ENCODE measurements around the gene SPEG. TPM values are rescaled to one million over a fixed set of nuclear protein-coding genes. Genes with fewer than 3 reads are reported as not detected.

The SPEG gene
- polyA plus RNA-seq, 1 donor: 235 TPM

DNA sequence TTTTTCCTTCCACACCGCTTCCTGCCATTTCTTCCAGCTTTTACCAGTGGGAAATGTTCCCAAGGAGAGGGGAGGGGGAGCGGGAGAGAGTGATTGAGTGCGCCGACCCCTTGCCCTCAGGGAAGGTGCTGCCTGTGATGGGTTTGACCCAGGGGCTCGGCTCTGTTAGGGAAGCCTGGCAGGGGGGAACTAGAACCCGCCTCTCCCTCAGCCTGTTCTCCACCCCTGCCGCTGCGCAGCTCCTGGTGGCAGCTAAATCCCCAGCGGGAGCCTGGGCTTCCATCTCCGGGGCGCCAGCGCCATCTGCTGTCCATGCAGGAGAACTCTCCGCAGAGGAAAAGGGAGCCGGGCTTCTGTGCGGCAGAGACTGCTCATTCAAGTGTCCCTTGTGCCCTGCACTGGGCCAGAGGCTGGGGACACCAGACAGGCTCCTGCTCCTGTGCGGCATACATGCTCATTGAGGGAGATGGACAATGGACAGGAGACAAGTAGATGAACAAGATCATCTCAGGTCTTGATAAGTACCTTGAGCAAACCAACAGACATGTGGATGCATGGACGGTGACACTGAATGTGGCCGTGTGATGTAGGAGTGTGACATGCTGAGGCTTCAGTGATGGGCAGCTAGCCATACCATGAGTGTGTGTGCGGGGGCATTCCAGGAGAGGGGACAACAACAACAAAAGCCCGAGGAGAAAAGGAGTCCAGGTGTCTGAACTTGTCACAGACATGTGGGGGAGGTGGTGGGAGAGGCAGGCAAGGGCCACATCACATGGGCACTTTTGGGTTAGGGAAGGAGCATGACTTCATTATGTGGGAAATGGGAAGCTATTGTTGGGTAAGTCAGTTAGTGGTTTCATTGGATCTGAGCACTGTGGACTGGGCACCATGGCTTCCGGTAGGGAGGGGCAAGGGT lies 95.7 kb downstream of the SPEG start:
- peak; percentile 69 for DNase-seq (ENCODE audit: low read depth)

DNA sequence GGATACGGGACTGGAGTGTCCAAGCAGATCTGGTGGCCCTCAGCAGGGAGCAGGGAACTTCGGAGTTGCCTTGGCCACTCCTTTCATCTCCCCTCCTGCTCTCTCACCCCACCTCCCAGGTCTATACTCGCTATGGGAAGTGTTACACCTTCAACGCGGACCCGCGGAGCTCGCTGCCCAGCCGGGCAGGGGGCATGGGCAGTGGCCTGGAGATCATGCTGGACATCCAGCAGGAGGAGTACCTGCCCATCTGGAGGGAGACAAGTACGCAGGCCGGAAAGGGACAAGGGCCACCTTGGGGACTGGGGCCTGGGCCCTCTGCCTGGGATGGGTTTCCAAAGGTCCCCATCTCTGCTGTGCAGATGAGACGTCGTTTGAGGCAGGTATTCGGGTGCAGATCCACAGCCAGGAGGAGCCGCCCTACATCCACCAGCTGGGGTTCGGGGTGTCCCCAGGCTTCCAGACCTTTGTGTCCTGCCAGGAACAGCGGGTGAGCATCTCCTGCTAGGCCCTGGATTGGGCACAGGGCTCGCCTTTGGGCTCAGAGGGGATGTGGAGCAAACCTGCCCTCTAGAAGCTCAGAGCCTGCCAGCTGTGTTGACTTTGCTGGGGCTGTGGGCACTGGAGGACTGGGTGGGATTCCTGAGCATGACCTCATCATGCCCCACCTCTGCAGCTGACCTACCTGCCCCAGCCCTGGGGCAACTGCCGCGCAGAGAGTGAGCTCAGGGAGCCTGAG lies 97.2 kb downstream of the SPEG start:
- no peak for DNase-seq (ENCODE audit: low read depth)

DNA sequence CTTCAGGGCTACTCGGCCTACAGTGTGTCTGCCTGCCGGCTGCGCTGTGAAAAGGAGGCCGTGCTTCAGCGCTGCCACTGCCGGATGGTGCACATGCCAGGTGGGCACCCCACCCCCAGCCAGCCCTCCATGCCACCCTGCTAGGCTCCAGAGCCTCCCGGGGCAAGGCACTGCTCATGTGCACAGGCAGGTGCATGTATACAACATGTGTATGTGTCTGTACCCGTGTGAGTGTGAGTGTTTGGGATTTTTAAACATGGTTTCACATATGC lies 97.7 kb downstream of the SPEG start:
- no peak for DNase-seq (ENCODE audit: low read depth)

DNA sequence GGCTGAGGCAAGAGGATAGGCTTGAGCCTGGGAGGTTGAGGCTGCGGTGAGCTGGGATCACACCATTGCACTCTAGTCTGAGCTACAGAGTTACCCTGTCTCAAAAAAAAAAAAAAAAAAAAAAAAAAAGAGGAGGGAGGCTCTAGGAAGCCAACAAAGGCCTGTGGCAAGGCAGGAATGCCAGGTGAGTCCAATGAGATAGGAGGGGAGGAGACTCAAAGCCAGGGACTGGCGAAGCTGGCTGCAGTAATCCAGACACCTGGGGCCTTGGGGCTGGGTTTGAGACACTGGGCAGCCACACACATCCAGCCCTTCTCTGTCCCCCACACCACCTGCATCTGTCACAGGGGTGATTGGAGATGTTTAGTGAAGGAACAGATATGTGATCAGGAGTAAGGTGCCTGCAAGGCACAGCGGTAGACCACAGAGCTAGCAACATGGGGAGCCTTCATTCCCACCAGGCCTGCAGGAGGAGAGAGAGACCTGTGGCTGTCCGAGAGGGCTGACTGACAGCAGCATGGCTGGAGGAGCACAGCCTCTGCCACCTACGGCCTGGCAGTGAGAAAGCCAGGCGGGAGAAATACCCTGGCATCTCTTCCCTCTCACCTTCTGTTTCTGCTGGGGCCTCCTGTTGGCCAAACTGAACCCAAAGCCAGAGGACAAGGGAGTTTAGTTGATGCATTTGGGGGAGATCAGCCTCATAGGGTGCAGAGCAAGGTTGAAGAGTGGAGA lies 99.5 kb downstream of the SPEG start:
- DNase-seq (ENCODE audit: low read depth): no peak

DNA sequence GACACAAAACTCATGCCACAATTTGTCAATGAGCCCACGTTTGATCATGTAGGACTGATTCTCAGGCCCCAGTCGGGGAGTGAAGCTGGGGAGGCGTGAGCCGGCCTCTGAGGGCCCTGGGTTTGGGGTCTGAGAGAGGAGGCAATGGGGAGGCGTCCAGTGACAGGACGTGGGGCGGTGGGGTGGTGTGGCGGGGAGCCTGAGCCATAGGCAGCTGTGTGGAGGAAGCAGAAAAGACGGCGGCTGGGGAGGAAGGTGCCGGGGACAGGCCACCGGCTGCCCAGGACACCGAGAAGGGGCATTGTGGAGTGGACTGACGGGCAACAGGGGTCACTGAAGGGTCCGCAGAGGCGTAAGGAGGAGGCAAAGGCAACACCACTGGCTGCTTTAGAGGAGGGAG lies 101.8 kb downstream of the SPEG start:
- no peak for DNase-seq (ENCODE audit: low read depth)

DNA sequence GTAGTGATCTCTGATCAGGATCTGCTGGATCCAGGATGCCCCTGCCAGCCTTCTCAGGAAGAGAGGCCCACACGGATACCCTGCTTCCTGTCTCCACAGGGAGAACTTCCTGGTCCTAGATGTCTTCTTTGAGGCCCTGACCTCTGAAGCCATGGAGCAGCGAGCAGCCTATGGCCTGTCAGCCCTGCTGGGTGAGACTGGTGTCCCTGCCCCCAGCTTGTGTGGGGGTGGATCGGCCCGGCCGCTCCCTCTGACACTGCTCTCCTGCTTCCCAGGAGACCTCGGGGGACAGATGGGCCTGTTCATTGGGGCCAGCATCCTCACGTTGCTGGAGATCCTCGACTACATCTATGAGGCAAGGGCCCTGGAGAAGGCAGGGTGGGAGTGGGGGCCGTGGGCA lies 102.3 kb downstream of the SPEG start:
- DNase-seq (ENCODE audit: low read depth): no peak

DNA sequence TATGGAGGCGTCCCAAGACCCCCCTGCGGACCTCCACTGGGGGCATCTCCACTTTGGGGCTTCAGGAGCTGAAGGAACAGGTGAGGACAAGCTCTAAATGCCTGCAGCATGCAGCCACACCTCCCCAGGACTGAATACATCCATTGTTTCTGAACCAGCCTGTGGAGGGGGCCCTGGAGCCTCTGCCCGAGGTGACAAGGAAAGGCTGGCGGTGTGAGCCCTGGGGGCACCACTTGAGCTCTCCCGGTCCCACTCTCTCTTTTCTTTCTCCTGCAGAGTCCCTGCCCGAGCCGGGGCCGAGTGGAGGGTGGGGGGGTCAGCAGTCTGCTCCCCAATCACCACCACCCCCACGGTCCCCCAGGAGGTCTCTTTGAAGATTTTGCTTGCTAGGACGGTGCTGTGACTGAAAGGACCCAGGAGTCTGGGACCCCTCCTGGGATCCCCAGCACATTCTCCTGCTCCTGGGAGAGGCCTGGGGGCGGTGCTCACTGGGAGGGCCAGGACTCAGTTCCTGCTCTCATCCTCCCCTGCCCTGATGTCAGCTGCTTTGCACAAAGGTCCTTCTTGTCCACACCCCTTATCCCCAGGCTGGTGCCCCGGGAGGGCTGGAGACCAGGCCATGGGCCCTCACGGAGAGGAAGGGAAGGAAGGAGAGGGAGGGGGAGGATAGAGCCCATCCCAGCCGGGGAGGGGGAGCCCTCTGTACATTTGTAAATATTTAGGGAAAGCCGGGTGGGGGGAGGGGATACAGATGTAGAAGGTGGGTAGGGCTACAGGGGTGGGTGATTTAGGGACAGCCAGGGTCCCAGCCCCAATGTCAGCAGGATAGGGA lies 103.2 kb downstream of the SPEG start:
- DNase-seq (ENCODE audit: low read depth): no peak

DNA sequence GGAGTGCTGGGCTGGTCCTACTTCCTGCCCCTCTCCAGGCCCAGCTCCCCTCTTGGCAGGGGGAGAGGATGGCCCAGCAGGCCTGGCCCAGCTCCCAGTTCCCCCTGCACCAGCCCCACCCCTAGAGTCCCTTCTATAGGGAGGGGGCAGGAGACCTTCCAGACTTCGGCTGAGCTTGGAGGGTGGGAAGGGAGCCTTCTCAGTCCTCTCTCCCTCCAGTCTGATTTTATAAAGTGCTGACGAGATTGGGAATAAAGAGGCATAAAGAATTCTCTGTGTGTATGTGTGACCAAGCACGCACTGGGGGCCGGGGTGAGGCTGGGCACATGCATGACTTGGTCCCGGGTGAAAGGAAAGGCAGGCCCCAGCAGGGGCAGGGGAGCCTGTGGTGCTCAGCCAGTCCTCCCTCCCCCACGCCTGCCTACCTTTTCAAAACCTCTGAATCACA lies 103.9 kb downstream of the SPEG start:
- DNase-seq (ENCODE audit: low read depth): no peak

DNA sequence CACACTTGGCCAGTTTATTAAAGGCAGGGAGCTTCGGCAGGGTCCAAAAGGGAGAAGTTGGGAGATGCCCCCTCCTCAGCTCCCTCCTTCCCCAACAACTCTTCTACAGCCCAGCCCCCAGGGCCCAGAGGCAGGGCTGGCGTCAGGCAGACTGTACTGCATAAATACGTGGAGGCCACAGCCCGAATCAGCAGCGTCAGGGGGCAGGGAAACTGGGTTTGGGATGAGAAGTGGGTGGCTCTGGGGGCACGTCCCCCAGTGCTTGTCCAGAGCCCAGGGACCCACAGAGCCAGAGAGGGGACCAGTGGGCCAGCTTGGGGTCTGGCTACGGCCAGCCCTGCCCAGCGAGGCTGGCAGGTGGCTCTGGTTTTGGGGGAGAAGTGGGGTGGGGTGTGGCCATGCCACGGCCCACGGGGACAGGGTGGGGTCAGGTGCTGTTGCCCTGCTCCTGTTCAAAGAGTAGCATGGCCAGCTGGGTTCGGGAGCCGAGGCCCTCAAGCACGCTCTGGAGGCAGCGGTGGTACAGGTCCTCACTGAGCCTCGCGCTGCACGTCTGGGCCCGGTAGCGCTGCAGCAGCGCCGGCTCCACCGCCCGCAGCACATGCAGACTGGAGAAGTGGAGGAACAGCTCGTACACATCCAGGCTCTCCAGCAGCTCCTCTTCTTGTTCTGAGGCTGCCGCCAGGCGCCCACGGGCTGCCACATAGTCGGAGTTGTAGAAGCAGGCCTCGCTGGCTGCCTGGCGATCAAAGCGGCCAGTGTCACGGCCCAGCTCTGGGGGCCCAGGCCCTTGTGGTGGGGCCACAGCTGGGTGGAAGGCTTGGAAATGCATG lies 104.5 kb downstream of the SPEG start:
- no peak for DNase-seq (ENCODE audit: low read depth)

DNA sequence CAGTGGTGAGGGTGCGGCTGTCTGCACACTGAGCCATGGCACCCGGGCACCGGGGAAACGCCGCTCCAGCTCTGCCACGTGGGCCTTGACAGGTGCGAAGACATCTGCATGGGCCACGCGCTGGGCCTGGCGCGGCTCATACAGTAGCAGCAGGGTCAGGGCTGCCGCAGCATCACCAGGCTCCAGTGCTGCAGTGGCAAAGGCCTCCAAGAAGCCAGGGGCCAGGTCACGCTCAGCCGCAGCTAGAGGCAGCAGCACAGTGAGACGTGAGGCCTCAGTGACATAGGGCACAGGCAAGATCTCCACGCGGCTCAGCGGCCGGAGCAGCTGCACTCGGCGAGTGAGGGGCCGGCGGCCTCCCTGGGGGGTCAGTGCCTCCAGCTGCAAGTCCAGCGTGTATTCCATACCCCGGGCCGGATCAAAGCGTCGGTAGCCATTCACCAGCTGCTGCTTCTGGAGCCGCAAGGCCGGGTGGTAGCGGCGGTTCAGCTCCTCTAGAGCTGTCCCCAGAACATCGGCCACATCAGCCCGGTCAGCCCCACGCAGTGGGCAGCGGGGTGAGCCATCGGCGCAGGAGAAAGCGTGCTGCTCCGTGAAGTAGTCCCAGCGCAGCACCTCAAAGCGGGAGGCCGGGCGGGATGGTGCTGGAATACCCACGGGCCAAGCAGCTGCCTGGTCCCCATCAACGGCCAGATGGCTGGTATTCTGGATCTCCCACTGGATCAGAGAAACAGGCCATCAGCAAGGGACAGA lies 105.5 kb downstream of the SPEG start:
- DNase-seq (ENCODE audit: low read depth): no peak

DNA sequence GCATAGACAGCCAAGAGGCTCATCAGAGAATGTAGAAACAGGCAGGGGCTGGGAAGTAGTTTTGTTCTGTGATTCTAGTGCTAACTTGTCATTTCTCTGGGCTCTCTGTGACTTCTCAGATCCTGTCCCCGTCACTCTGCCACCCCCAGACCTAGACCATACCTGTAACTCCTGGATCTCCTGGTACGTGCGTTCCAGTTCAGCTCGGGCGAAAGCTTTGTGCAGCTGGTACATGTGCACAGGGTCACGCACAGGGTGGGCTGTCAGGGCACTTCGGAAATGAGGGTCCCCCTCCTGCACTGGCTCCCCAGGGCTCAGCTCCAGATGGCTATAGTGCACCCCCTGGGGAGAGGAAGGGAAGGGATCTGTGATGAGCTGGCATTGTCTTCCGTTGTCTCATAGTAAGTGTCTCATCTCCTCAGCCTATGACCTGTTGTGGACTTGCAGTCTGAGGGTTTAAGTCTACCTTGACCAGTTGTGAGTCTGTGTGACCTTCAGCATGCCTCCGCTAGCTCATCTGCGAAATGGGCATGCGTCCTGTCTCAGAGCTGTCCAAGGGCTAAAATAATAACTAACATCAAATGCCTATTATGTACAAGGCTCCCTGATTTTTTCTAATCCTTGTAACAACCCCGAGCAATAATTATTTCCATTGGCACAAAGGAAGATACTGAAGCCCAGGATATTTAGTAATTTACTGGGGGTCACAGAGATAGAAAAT lies 106.3 kb downstream of the SPEG start:
- no peak for DNase-seq (ENCODE audit: low read depth)

DNA sequence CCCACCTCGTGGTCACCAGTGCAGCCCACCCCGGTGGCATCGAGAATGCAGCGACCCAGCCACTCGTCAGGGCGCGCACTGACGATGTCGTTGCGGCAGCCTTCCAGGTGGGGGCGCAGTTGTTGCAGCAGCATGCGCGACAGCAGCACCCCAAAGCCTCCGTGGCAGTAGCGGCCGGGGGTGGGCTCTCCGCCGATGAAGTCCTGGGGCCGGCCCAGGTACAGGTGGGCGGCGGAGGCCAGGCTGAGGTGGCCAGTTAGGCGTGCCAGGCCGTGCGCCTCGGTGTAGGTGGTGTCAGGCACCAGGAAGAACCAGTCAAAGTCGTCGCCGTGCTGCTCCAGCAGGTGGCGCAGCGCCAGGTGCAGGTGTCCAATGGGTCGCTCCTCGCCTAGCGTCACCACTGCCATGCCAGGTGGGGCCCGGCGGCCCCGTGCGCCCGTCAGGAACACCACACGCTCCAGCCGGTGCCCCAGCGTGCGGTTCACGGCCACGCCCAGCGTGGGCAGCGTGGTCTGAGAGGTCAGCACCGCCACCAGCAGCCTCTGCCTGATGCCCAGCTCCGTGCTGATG lies 107.1 kb downstream of the SPEG start:
- DNase-seq (ENCODE audit: low read depth): no peak

DNA sequence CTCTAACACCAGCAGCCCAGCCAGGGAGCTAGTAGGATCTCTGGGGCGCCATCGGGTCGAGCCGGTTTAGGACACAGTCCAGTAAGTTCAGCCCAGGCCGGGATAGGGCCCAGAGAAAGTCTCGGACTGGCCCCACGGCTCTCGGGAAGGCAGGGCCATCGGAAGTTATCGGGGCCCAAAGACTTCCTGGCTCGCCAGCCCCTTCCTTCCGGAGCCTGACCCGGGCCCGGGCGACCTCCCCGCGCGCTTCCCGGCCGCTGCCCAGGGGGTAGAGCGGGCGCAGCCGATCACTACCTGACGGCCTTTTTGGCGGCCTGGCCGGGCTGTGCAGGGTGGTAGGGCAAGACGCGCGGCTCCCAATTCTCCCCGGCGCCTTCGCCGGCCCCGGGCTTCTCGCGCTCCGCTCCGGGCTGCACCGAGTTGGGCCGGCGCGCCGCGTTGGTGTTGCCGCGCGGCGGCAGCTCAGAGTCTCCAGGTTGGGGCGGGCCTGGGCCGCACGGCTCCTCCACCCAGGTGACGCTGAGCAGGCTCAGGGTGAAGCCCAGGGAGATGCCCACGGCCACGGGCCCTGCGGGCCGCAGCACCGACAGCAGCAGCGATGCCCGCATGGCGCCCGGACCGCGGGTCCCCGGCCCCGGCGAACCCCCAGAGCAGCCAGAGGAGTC lies 108.4 kb downstream of the SPEG start:
- no peak for DNase-seq (ENCODE audit: low read depth)

DNA sequence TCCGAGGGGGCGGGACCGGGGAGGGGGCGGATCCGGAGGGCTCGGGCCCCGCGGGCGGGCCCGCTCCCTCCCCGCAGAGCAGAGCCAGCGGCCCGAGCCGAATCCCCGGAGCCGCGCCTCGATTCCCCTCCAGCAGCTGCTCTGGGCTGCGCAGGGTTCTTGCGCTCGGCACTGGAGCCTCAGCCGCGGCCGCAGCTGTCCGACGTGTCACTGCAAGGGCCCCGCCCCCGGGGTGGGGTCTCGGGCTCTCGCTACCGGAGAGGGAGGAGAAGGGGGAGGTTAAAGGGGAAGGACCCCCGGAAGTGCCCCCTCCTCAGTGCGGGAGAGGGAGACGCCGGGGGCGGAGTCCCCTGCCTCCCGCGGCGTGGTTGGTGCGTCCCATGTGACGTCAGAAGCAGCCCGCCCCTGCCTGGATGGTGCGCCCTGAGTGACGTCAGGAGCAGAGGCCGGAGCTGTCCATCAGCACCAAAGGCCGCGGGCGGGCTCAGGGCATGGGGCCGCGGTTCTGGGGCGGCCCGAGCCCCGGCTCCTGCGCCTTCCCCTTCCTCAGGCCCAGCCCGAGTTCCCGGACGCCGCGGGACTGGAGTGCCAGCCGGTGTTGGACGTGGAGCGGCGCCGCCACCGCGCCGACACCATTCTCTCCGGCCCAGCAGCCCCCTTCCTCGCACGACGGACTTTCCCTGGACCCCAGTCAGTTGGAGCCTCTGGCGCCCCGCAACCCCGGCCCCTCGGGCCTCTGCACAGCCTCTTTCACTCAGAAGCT lies 109.1 kb downstream of the SPEG start, which contains the start of the genes CHPF and TMEM198:
Gene CHPF, minus strand, starts transcription at position 214 of the 763 bp plus-strand sequence. CDS start 271 bp downstream, outside the sequence.
Gene TMEM198, plus strand, starts transcription at position 433 of the 763 bp plus-strand sequence. CDS start 700 bp downstream, outside the sequence.
- DNase-seq (ENCODE audit: low read depth): peak; percentile 94

DNA sequence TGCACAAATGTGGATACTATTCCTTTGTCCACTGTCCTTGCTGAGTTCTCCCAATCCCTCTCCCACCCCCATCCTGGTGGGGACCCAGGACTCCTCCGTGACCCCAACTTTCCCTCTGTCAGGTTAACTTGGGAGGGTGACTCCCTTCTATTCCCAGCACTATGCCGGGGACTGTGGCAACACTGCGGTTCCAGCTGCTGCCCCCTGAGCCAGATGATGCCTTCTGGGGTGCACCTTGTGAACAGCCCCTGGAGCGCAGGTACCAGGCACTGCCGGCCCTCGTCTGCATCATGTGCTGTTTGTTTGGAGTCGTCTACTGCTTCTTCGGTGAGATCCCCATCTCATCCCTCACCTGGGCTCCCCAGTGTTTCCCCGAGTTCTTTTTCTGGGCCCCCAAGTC lies 109.9 kb downstream of the SPEG start:
- no peak for DNase-seq (ENCODE audit: low read depth)

DNA sequence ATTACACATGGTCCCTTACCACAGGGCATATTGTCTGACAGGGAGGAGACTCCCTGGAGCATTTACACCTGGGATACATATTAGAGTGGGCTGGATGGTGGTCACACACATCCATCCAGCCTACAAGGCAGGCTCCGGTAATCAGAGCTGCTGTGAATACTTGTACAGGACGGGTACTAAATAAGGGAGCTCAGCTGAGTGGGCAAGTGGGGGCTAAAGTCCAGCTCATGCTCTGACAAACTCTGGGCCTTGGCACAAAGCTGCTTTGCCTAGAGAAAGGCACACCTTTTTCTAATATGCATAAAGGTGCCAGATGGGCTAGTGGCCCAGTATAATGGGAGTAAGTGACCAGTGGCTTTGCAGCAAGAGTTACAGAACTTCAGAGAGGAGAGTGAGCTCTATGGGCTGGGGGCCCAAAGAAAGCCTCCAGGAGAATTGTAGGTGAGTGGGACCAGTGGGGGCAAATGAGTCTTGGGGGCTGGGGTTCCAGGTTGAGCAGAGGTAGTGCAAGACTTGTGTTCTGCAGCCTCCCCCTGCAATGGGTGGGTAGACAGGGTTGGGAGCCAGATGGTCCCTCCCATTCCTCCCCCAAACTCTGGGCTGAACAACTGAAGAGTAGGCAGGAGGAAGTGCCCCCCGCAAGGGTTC lies 110.8 kb downstream of the SPEG start:
- DNase-seq (ENCODE audit: low read depth): no peak

DNA sequence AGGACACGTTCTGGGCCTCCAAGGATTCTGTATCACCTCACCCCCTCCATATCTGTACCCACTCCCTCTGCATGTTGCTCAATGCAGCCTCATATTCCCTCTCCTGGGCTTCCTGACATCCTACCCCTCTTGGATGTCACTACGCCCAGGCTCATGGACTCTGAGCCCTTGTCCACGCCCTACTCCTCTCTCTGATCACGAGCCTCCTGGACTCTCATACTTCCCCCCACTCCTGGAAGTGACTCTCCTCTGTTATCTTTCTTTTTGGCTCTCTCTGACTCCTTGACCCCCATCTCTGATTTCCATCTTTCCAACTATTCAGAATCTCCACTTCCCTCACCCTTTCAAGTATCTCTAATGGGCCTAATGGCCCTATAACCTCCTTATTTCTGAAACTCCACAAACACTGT lies 111.3 kb downstream of the SPEG start:
- DNase-seq (ENCODE audit: low read depth): no peak

All from forelimb muscle (tissue), 1 donor.